ENCODE results near the gene TMEM94.

DNA sequence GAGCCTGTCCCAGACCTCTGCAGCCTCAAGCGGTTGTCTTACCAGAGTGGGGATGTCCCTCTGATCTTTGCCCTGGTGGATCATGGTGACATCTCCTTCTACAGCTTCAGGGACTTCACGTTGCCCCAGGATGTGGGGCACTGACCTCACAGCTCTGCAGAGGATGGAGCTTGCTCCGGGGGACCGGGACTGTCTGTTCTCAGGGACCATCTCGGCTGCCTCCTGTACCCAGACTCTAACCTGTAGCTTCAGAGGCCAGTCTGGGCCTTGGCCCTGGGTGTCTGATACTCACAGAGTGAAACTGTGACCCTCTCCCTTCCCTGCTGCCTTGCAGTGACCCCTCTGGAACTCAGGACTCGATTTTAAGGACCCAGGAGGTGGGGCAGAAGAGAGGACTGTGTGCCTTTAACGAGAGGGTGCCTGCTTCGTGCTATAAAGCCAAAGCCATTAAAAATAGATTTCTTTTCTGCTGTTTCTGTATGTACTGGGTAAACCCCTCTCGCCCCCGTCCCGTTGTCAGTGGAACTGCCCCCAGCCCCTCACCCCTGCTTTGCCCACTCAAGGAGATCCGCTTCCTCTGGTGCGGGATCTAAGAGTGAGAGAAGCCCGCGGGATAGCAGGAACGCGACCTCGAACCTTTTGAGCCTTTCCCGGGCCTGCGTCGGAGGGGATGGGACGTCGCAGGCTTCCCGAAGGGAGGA, 68.0 kb downstream of the TMEM94 start:
- TF ChIP-seq, protein P1, sequence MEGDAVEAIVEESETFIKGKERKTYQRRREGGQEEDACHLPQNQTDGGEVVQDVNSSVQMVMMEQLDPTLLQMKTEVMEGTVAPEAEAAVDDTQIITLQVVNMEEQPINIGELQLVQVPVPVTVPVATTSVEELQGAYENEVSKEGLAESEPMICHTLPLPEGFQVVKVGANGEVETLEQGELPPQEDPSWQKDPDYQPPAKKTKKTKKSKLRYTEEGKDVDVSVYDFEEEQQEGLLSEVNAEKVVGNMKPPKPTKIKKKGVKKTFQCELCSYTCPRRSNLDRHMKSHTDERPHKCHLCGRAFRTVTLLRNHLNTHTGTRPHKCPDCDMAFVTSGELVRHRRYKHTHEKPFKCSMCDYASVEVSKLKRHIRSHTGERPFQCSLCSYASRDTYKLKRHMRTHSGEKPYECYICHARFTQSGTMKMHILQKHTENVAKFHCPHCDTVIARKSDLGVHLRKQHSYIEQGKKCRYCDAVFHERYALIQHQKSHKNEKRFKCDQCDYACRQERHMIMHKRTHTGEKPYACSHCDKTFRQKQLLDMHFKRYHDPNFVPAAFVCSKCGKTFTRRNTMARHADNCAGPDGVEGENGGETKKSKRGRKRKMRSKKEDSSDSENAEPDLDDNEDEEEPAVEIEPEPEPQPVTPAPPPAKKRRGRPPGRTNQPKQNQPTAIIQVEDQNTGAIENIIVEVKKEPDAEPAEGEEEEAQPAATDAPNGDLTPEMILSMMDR (IDR thresholded peaks at IDR 0.05): no peak
- TF ChIP-seq POLR2A (IDR thresholded peaks at IDR 0.05) (no peak), POLR2AphosphoS5 (IDR thresholded peaks at IDR 0.05) (no peak)
